K562 (cell line): ENCODE results near the gene SPON1. TPM values are rescaled to one million over a fixed set of nuclear protein-coding genes. Genes with fewer than 3 reads are reported as not detected.

Source experiments
- ATAC-seq: fragments of 200-7000 bp; cut with Tn5 transposase; 3 replicates; pipeline ENCODE4 v1.9.1; 2020; ENCODE audit warnings: moderate library complexity
- BruUV-seq: library from RNA; stranded (reverse); fragments of 400-500 nt; replicated peaks from 2 replicates; lab custom pipeline; 2021; lab: Mats Ljungman, UMichigan
- CTCF ChIA-PET: fragments of 300-600 bp; formaldehyde crosslinking; extraction: SDS; loops from one replicate; lab custom pipeline; 2021; ENCODE audit warnings: low intra/inter-chr PET ratio; lab: Yijun Ruan, JAX
- POLR2A ChIA-PET: fragments of 300-600, 350-650 bp; sonication (Branson Sonifier 250); formaldehyde crosslinking; extraction: SDS; loops from one replicate; lab custom pipeline; 2021; ENCODE audit warnings: antibody characterized with exemption, inconsistent platforms; lab: Yijun Ruan, JAX
- DNase-seq, 4 experiments: peaks; one replicate each; pipeline versions ENCODE4 v3.0.0 to v3.0.0-alpha.2; 2011 to 2018; ENCODE audit warnings: low spot score in 3 of 4, mixed read lengths in 3 of 4; ENCODE audit errors: extremely low read depth in 1 of 4
- FAIRE-seq: peaks from 2 replicates; lab custom pipeline; 2011; peaks lifted over from hg19 to GRCh38; lab: Jason Lieb, UNC
- H2AFZ ChIP-seq: 2 replicates; pipeline ENCODE4 v1.6.0; 2011; ENCODE audit warnings: low read depth, low read length, control low read depth, inconsistent platforms
- H3K27ac ChIP-seq: fragments of 200-600 bp; 3 replicates; pipeline ENCODE4 v1.8.0; 2011; ENCODE audit warnings: low read depth, mild to moderate bottlenecking, control low read depth, inconsistent platforms, low read length, moderate library complexity, mixed read lengths; ENCODE audit errors: extremely low read depth
- H3K27me3 ChIP-seq, 2 experiments: fragments of 300-600 bp in 1 of 2; 2 replicates in 1 of 2; 3 replicates in 1 of 2; pipeline versions ENCODE4 v1.6.0 to v1.8.0; 2011; ENCODE audit warnings: inconsistent platforms in 2 of 2, low read length in 2 of 2, mild to moderate bottlenecking in 1 of 2, mixed read lengths in 1 of 2, moderate library complexity in 1 of 2; ENCODE audit not compliant: control insufficient read depth in 2 of 2, insufficient read depth in 2 of 2
- H3K36me3 ChIP-seq: fragments of 300-600 bp; 3 replicates; pipeline ENCODE4 v1.8.0; 2011; ENCODE audit warnings: mild to moderate bottlenecking, low read length, inconsistent platforms; ENCODE audit not compliant: control insufficient read depth, insufficient read depth
- H3K4me1 ChIP-seq, 2 experiments: fragments of 200-600 bp in 1 of 2; replicated peaks in 1 of 2; 2 replicates in 1 of 2; 3 replicates in 1 of 2; pipeline versions ENCODE4 v1.5.1 to v1.8.0; 2011; ENCODE audit warnings: inconsistent platforms in 2 of 2, low read length in 2 of 2, mild to moderate bottlenecking in 1 of 2, mixed read lengths in 1 of 2, moderate library complexity in 1 of 2; ENCODE audit not compliant: control insufficient read depth in 2 of 2, insufficient read depth in 2 of 2
- H3K4me2 ChIP-seq: 2 replicates; pipeline ENCODE4 v1.6.1; 2011; ENCODE audit warnings: low read length, control low read depth, inconsistent platforms, mixed read lengths; ENCODE audit not compliant: insufficient read depth
- H3K4me3 ChIP-seq: fragments of 200-600 bp; sonication (generic), shearing (Covaris generic); 2 replicates; pipeline ENCODE4 v1.5.1; 2016; ENCODE audit warnings: control low read depth, inconsistent platforms
- H3K79me2 ChIP-seq: fragments of 200-600 bp; 3 replicates; pipeline ENCODE4 v1.8.0; 2011; ENCODE audit warnings: low read length, inconsistent platforms; ENCODE audit not compliant: control insufficient read depth, insufficient read depth
- H3K9ac ChIP-seq, 2 experiments: 2 replicates each; pipeline versions ENCODE4 v1.6.0 to v1.6.1; 2011; ENCODE audit warnings: low read depth in 2 of 2, low read length in 2 of 2, control low read depth in 1 of 2, inconsistent platforms in 1 of 2, mild to moderate bottlenecking in 1 of 2, mixed read lengths in 1 of 2; ENCODE audit not compliant: insufficient read depth in 1 of 2
- H3K9me1 ChIP-seq: one replicate; pipeline ENCODE4 v1.6.0; 2011; ENCODE audit warnings: inconsistent platforms, mild to moderate bottlenecking, low read length, moderate library complexity; ENCODE audit not compliant: control insufficient read depth, insufficient read depth
- H3K9me3 ChIP-seq: replicated peaks from 2 replicates; pipeline ENCODE4 v1.5.1; 2011; ENCODE audit warnings: low read depth, low read length, inconsistent platforms; ENCODE audit not compliant: control insufficient read depth, insufficient read depth
- H4K20me1 ChIP-seq: replicated peaks from 2 replicates; pipeline ENCODE4 v1.6.1; 2011; ENCODE audit warnings: low read length, inconsistent platforms, mixed read lengths; ENCODE audit not compliant: control insufficient read depth, insufficient read depth
- CBFA2T2 ChIP-seq: fragments of 450-650 bp; conservative IDR thresholded peaks from 2 replicates; pipeline ENCODE4 v1.6.1; 2017; ENCODE audit warnings: mild to moderate bottlenecking
- DPF2 ChIP-seq: fragments of 450-650 bp; IDR thresholded peaks from 2 replicates; pipeline ENCODE4 v1.6.1; 2016
- GATAD2B ChIP-seq: fragments of 450-650 bp; IDR thresholded peaks from 2 replicates; pipeline ENCODE4 v1.6.1; 2017; ENCODE audit warnings: mild to moderate bottlenecking, borderline replicate concordance
- ILK ChIP-seq: fragments of 450-650 bp; IDR thresholded peaks from 2 replicates; pipeline ENCODE4 v1.6.1; 2016; ENCODE audit warnings: missing genetic modification characterization, low read depth, mild to moderate bottlenecking, missing compliant biosample characterization, moderate library complexity, borderline replicate concordance
- SIN3B ChIP-seq: fragments of 450-650 bp; IDR thresholded peaks from 2 replicates; pipeline ENCODE4 v1.6.1; 2017; ENCODE audit warnings: low read depth, mild to moderate bottlenecking, moderate library complexity
- ZNF253 ChIP-seq: fragments of 250-450 bp; sonication (Bioruptor Pico); conservative IDR thresholded peaks from 2 replicates; pipeline ENCODE4 v1.6.1; 2021; ENCODE audit warnings: mild to moderate bottlenecking
- ZNF583 ChIP-seq: fragments of 250-450 bp; sonication (Bioruptor Pico); IDR thresholded peaks from 2 replicates; pipeline ENCODE4 v1.4.0; 2020
- ZNF79 ChIP-seq: fragments of 250-450 bp; sonication (Bioruptor Pico); IDR thresholded peaks from 2 replicates; pipeline ENCODE4 v1.4.0; 2020; ENCODE audit warnings: low read depth, mild to moderate bottlenecking, moderate library complexity
- WGBS: fragments of 100-300 bp; shearing (Covaris generic); methylation state at CpG from one replicate; pipeline ENCODE4 v1.1.6; 2016; ENCODE audit warnings: low coverage, mixed read lengths; ENCODE audit not compliant: insufficient coverage; ENCODE audit errors: missing lambda C conversion rate; 5-methylcytosine and 5-hydroxymethylcytosine counted together
- in situ Hi-C: fragments of 300-500 bp; cut with MboI; formaldehyde crosslinking; loops from 4 replicates; pipeline ENCODE4 v1.15.0; 2018; ENCODE audit warnings: inconsistent platforms, mixed read lengths
- intact Hi-C: fragments of 100-400 bp; cut with micrococcal nuclease; formaldehyde crosslinking; loops from 2 replicates; pipeline ENCODE4 v1.14.2; 2022
- polyA plus RNA-seq, 8 experiments: library from polyadenylated mRNA; depleted of rRNA in 4 of 8; stranded (reverse) in 5 of 8; unstranded in 3 of 8; fragments of >200 nt; fragmentation: Nextera tagmentation in 2 of 8; fragmentation: Illumina TruSeq in 1 of 8; extraction: Ambion mirVana in 2 of 8; extraction: Trizol in 1 of 8; gene quantifications; 2 replicates each; pipeline versions ENCODE4 v1.2.1 to v1.2.3, GENCODE V29; 2011 to 2014; ENCODE audit warnings: inconsistent platforms in 1 of 8, missing spikeins in 1 of 8
- total RNA-seq, 7 experiments: library from RNA; depleted of rRNA in 6 of 7; stranded (reverse); fragments of >200 nt in 6 of 7; fragmentation: Illumina TruSeq in 2 of 7; extraction: Trizol in 2 of 7; gene quantifications; 2 replicates each; pipeline versions ENCODE4 v1.2.1 to v1.2.3, GENCODE V29; 2011 to 2021; ENCODE audit warnings: low replicate concordance in 1 of 7
- TF ChIP-seq, protein P1 (sequence below): sonication (generic); formaldehyde crosslinking; IDR thresholded peaks from 2 replicates; pipeline ENCODE4 v1.8.0; 2022; ENCODE audit warnings: mild to moderate bottlenecking, missing genetic modification reagents, borderline replicate concordance

The SPON1 gene
- total and polyA plus RNA-seq, 9 of the 15 experiments (the other 6 are each of a cell fraction or from before 2014, with no cell fraction given) = 0.04 to 0.06 TPM; not detected in 7

DNA sequence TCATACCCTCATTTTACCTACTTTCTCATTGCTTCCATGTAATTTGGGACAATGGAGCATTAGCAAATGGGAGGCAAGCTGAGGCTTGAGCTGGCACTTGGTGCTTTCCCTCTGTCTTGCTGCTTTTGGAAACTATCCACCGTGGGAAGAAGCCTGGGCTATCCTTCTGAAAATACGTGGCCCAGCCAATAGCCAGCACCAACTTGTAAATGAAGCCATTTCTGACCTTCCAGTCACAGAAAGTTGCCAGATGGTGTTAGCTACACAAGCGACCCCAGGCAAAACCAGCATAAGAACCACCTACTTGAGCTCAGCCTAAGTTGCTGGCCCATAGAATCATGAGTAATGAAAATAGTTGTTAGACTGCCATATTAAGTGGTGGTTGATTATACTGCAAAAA lies 18.5 kb upstream of the SPON1 start:
- ChIA-PET POLR2A (no interaction called here), CTCF (no interaction called here)
- WGBS = 0% methylated on average over 3 of the region's 3 CpGs
- in situ Hi-C loops = no loop called here
- FAIRE-seq (no peak), DNase-seq (no peak), ATAC-seq (no peak)
- no peaks in the 10 kb centered on the region for H3K9me1 ChIP-seq
- no peak overlapping the region for H3K4me2 ChIP-seq
- H2AFZ ChIP-seq = no peak overlapping the region
- H3K4me1 ChIP-seq = peaks cover 0 to 2% of the 10 kb centered on the region in 2 experiments; a peak in 1 of 5 replicates
- H3K36me3 ChIP-seq = no peaks in the 10 kb centered on the region
- H3K9ac ChIP-seq = no peak overlapping the region
- no TSS peak for BruUV-seq
- H3K79me2 ChIP-seq = no peaks in the 10 kb centered on the region
- TF ChIP-seq DPF2 (no peak), GATAD2B (no peak), SIN3B (no peak), ZNF253 (no peak), ZNF583 (no peak), ZNF79 (CRISPR knock-in tag) (no peak), CBFA2T2 (no peak), ILK (tag) (no peak)
- TF ChIP-seq, protein P1, sequence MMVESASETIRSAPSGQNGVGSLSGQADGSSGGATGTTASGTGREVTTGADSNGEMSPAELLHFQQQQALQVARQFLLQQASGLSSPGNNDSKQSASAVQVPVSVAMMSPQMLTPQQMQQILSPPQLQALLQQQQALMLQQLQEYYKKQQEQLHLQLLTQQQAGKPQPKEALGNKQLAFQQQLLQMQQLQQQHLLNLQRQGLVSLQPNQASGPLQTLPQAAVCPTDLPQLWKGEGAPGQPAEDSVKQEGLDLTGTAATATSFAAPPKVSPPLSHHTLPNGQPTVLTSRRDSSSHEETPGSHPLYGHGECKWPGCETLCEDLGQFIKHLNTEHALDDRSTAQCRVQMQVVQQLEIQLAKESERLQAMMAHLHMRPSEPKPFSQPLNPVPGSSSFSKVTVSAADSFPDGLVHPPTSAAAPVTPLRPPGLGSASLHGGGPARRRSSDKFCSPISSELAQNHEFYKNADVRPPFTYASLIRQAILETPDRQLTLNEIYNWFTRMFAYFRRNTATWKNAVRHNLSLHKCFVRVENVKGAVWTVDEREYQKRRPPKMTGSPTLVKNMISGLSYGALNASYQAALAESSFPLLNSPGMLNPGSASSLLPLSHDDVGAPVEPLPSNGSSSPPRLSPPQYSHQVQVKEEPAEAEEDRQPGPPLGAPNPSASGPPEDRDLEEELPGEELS (CRISPR knock-in tag) = no peak
- no peak overlapping the region for H3K4me3 ChIP-seq
- no peaks in the 10 kb centered on the region; a peak in 1 of 5 replicates for H3K27me3 ChIP-seq
- no peaks in the 10 kb centered on the region for H3K9me3 ChIP-seq
- intact Hi-C loops = no loop called here
- H3K27ac ChIP-seq = no peak overlapping the region
- H4K20me1 ChIP-seq = no peaks in the 10 kb centered on the region; the same call in 1 of the 2 replicates
